ENCODE data around the gene NBPF6.
"Not testable (repeated sequence)": the region's sequence is repeated elsewhere in the genome, so short reads cannot be mapped to it uniquely, and the experiment has no call there.

The NBPF6 gene

GRCh38 chr1:108461758-108462157, 11.6 kb downstream of the NBPF6 start:
- not testable (repeated sequence) for H3K9me3 ChIP-seq (ENCODE audit: control insufficient read depth in 2 of 2, low read length in 2 of 2); H3K9ac ChIP-seq (ENCODE audit: low read length in 2 of 2); H3K27me3 ChIP-seq (ENCODE audit: control insufficient read depth in 1 of 2, insufficient read depth in 2 of 2, low read length in 2 of 2); H3K27ac ChIP-seq (ENCODE audit: low read length); H3K4me1 ChIP-seq (ENCODE audit: control insufficient read depth, insufficient read depth, low read length); H3K4me3 ChIP-seq (ENCODE audit: low read length in 2 of 2); H3K36me3 ChIP-seq (ENCODE audit: control insufficient read depth in 2 of 2, insufficient read depth in 2 of 2, low read length in 2 of 2)

GRCh38 chr1:108463962-108464361, 13.8 kb downstream of the NBPF6 start:
- H3K36me3 ChIP-seq (ENCODE audit: control insufficient read depth in 2 of 2, insufficient read depth in 2 of 2, low read length in 2 of 2); H3K9me3 ChIP-seq (ENCODE audit: control insufficient read depth in 2 of 2, low read length in 2 of 2); H3K4me3 ChIP-seq (ENCODE audit: low read length in 2 of 2); H3K27ac ChIP-seq (ENCODE audit: low read length); H3K9ac ChIP-seq (ENCODE audit: low read length in 2 of 2); H3K4me1 ChIP-seq (ENCODE audit: control insufficient read depth, insufficient read depth, low read length); H3K27me3 ChIP-seq (ENCODE audit: control insufficient read depth in 1 of 2, insufficient read depth in 2 of 2, low read length in 2 of 2): not testable (repeated sequence)

- not testable (repeated sequence) for H3K4me1 ChIP-seq (ENCODE audit: control insufficient read depth, insufficient read depth, low read length); H3K27me3 ChIP-seq (ENCODE audit: control insufficient read depth in 1 of 2, insufficient read depth in 2 of 2, low read length in 2 of 2); H3K36me3 ChIP-seq (ENCODE audit: control insufficient read depth in 2 of 2, insufficient read depth in 2 of 2, low read length in 2 of 2); H3K9me3 ChIP-seq (ENCODE audit: control insufficient read depth in 2 of 2, low read length in 2 of 2); H3K4me3 ChIP-seq (ENCODE audit: low read length in 2 of 2); H3K27ac ChIP-seq (ENCODE audit: low read length); H3K9ac ChIP-seq (ENCODE audit: low read length in 2 of 2)
Observed at GRCh38 chr1:108466166-108466565, 16.0 kb downstream of the NBPF6 start.

- not testable (repeated sequence) for H3K27ac ChIP-seq (ENCODE audit: low read length); H3K4me1 ChIP-seq (ENCODE audit: control insufficient read depth, insufficient read depth, low read length); H3K9ac ChIP-seq (ENCODE audit: low read length in 2 of 2); H3K9me3 ChIP-seq (ENCODE audit: control insufficient read depth in 2 of 2, low read length in 2 of 2); H3K36me3 ChIP-seq (ENCODE audit: control insufficient read depth in 2 of 2, insufficient read depth in 2 of 2, low read length in 2 of 2); H3K27me3 ChIP-seq (ENCODE audit: control insufficient read depth in 1 of 2, insufficient read depth in 2 of 2, low read length in 2 of 2); H3K4me3 ChIP-seq (ENCODE audit: low read length in 2 of 2)
Observed at GRCh38 chr1:108467155-108467554, 17.0 kb downstream of the NBPF6 start.

GRCh38 chr1:108470750-108471149, 20.6 kb downstream of the NBPF6 start:
- H3K9ac ChIP-seq (ENCODE audit: low read length in 2 of 2): not testable (repeated sequence)

GRCh38 chr1:108474516-108474915, 24.4 kb downstream of the NBPF6 start:
- H3K27ac ChIP-seq (ENCODE audit: low read length); H3K9me3 ChIP-seq (ENCODE audit: control insufficient read depth in 2 of 2, low read length in 2 of 2); H3K36me3 ChIP-seq (ENCODE audit: control insufficient read depth in 2 of 2, insufficient read depth in 2 of 2, low read length in 2 of 2); H3K4me3 ChIP-seq (ENCODE audit: low read length in 2 of 2); H3K27me3 ChIP-seq (ENCODE audit: control insufficient read depth in 1 of 2, insufficient read depth in 2 of 2, low read length in 2 of 2); H3K9ac ChIP-seq (ENCODE audit: low read length in 2 of 2); H3K4me1 ChIP-seq (ENCODE audit: control insufficient read depth, insufficient read depth, low read length): not testable (repeated sequence)

More at GRCh38 chr1:108470750-108471149, 20.6 kb downstream of the NBPF6 start:
- H3K36me3 ChIP-seq (ENCODE audit: control insufficient read depth in 2 of 2, insufficient read depth in 2 of 2, low read length in 2 of 2); H3K4me3 ChIP-seq (ENCODE audit: low read length in 2 of 2); H3K27me3 ChIP-seq (ENCODE audit: control insufficient read depth in 1 of 2, insufficient read depth in 2 of 2, low read length in 2 of 2); H3K9me3 ChIP-seq (ENCODE audit: control insufficient read depth in 2 of 2, low read length in 2 of 2); H3K4me1 ChIP-seq (ENCODE audit: control insufficient read depth, insufficient read depth, low read length); H3K27ac ChIP-seq (ENCODE audit: low read length): not testable (repeated sequence)

- Histone ChIP-seq H3K4me1 (ENCODE audit: control insufficient read depth, insufficient read depth, low read length) (no peaks in the 10 kb centered on the region), H3K27me3 (ENCODE audit: control insufficient read depth in 1 of 2, insufficient read depth in 2 of 2, low read length in 2 of 2) (no peaks in the 10 kb centered on the region), H3K36me3 (ENCODE audit: control insufficient read depth in 2 of 2, insufficient read depth in 2 of 2, low read length in 2 of 2) (no peaks in the 10 kb centered on the region), H3K9ac (ENCODE audit: low read length in 2 of 2) (no peak overlapping the region), H3K9me3 (ENCODE audit: control insufficient read depth in 2 of 2, low read length in 2 of 2) (peaks cover 2 to 7% of the 10 kb centered on the region in 2 donors), H3K27ac (ENCODE audit: low read length) (no peak overlapping the region), H3K4me3 (ENCODE audit: low read length in 2 of 2) (no peak overlapping the region)
Observed at GRCh38 chr1:108478429-108479015, 28.4 kb downstream of the NBPF6 start.

GRCh38 chr1:108482708-108483107, 32.6 kb downstream of the NBPF6 start:
- Histone ChIP-seq H3K27ac (ENCODE audit: low read length) (no peak overlapping the region), H3K9ac (ENCODE audit: low read length in 2 of 2) (no peak overlapping the region), H3K36me3 (ENCODE audit: control insufficient read depth in 2 of 2, insufficient read depth in 2 of 2, low read length in 2 of 2) (no peaks in the 10 kb centered on the region), H3K9me3 (ENCODE audit: control insufficient read depth in 2 of 2, low read length in 2 of 2) (peaks cover 2 to 7% of the 10 kb centered on the region in 2 donors), H3K27me3 (ENCODE audit: control insufficient read depth in 1 of 2, insufficient read depth in 2 of 2, low read length in 2 of 2) (no peaks in the 10 kb centered on the region), H3K4me1 (ENCODE audit: control insufficient read depth, insufficient read depth, low read length) (no peaks in the 10 kb centered on the region), H3K4me3 (ENCODE audit: low read length in 2 of 2) (no peak overlapping the region)

GRCh38 chr1:108485990-108486389, 35.8 kb downstream of the NBPF6 start:
- H3K9ac ChIP-seq (ENCODE audit: low read length in 2 of 2); H3K27me3 ChIP-seq (ENCODE audit: control insufficient read depth in 1 of 2, insufficient read depth in 2 of 2, low read length in 2 of 2); H3K27ac ChIP-seq (ENCODE audit: low read length): not testable (repeated sequence)

GRCh38 chr1:108486707-108487106, 36.6 kb downstream of the NBPF6 start:
- not testable (repeated sequence) for H3K4me1 ChIP-seq (ENCODE audit: control insufficient read depth, insufficient read depth, low read length); H3K4me3 ChIP-seq (ENCODE audit: low read length in 2 of 2); H3K9me3 ChIP-seq (ENCODE audit: control insufficient read depth in 2 of 2, low read length in 2 of 2); H3K27ac ChIP-seq (ENCODE audit: low read length); H3K9ac ChIP-seq (ENCODE audit: low read length in 2 of 2); H3K36me3 ChIP-seq (ENCODE audit: control insufficient read depth in 2 of 2, insufficient read depth in 2 of 2, low read length in 2 of 2); H3K27me3 ChIP-seq (ENCODE audit: control insufficient read depth in 1 of 2, insufficient read depth in 2 of 2, low read length in 2 of 2)

More at GRCh38 chr1:108485990-108486389, 35.8 kb downstream of the NBPF6 start:
- H3K36me3 ChIP-seq (ENCODE audit: control insufficient read depth in 2 of 2, insufficient read depth in 2 of 2, low read length in 2 of 2); H3K9me3 ChIP-seq (ENCODE audit: control insufficient read depth in 2 of 2, low read length in 2 of 2); H3K4me1 ChIP-seq (ENCODE audit: control insufficient read depth, insufficient read depth, low read length); H3K4me3 ChIP-seq (ENCODE audit: low read length in 2 of 2): not testable (repeated sequence)

GRCh38 chr1:108495008-108495407, 44.9 kb downstream of the NBPF6 start:
- not testable (repeated sequence) for H3K27me3 ChIP-seq (ENCODE audit: control insufficient read depth in 1 of 2, insufficient read depth in 2 of 2, low read length in 2 of 2); H3K36me3 ChIP-seq (ENCODE audit: control insufficient read depth in 2 of 2, insufficient read depth in 2 of 2, low read length in 2 of 2); H3K9ac ChIP-seq (ENCODE audit: low read length in 2 of 2); H3K4me3 ChIP-seq (ENCODE audit: low read length in 2 of 2); H3K27ac ChIP-seq (ENCODE audit: low read length); H3K4me1 ChIP-seq (ENCODE audit: control insufficient read depth, insufficient read depth, low read length); H3K9me3 ChIP-seq (ENCODE audit: control insufficient read depth in 2 of 2, low read length in 2 of 2)
